ENCODE results near the gene KCNK4.

KCNK4 gene

GRCh38 chr11:64253481-64253880, 37.6 kb upstream of the KCNK4 start:
- no peak for ATAC-seq

- no peak for ATAC-seq
Measured at GRCh38 chr11:64254326-64254725, 36.8 kb upstream of the KCNK4 start.

GRCh38 chr11:64255135-64256128, 35.7 kb upstream of the KCNK4 start:
- no peak for ATAC-seq

- ATAC-seq: no peak
Measured at GRCh38 chr11:64256300-64256699, 34.8 kb upstream of the KCNK4 start.

GRCh38 chr11:64258356-64258755, 32.7 kb upstream of the KCNK4 start:
- ATAC-seq: no peak

GRCh38 chr11:64258946-64259532, 32.1 kb upstream of the KCNK4 start:
- ATAC-seq: no peak

- ATAC-seq: peak; percentile 61 to 69
Measured at GRCh38 chr11:64259533-64260067, 31.5 kb upstream of the KCNK4 start.

GRCh38 chr11:64260147-64260708, 30.9 kb upstream of the KCNK4 start:
- ATAC-seq: no peak

- ATAC-seq: no peak
Measured at GRCh38 chr11:64261556-64262080, 29.5 kb upstream of the KCNK4 start.

GRCh38 chr11:64262271-64263002, 28.7 kb upstream of the KCNK4 start:
- ATAC-seq: no peak

- ATAC-seq: no peak
Measured at GRCh38 chr11:64263021-64263946, 27.8 kb upstream of the KCNK4 start.

- ATAC-seq: no peak
Measured at GRCh38 chr11:64263947-64264317, 27.2 kb upstream of the KCNK4 start.

- ATAC-seq: no peak
Measured at GRCh38 chr11:64264371-64264852, 26.7 kb upstream of the KCNK4 start.

- no peak for ATAC-seq
Measured at GRCh38 chr11:64265176-64266160, 25.6 kb upstream of the KCNK4 start.

GRCh38 chr11:64266339-64266738, 24.8 kb upstream of the KCNK4 start:
- ATAC-seq: no peak

- no peak for ATAC-seq
Measured at GRCh38 chr11:64267207-64267945, 23.7 kb upstream of the KCNK4 start.

- no peak for ATAC-seq
Measured at GRCh38 chr11:64268025-64268892, 22.8 kb upstream of the KCNK4 start.

- ATAC-seq: peak; percentile 1 to 13
Measured at GRCh38 chr11:64268893-64269539, 22.1 kb upstream of the KCNK4 start.

Data from activated CD4-positive, CD25-positive, alpha-beta regulatory T cell treated with anti-CD3 and anti-CD28 coated beads, Interleukin-2, amount 50 U/mL, for 24 hours (primary cell).